Measurements from ENCODE around the gene SPATA31D3. TPM values are rescaled to one million over a fixed set of nuclear protein-coding genes. Genes with fewer than 3 reads are reported as not detected.

The SPATA31D3 gene
- total and polyA plus RNA-seq, 2 of the 8 experiments (the other 6 are each of a cell fraction or from before 2014, with no cell fraction given), result not detected

DNA sequence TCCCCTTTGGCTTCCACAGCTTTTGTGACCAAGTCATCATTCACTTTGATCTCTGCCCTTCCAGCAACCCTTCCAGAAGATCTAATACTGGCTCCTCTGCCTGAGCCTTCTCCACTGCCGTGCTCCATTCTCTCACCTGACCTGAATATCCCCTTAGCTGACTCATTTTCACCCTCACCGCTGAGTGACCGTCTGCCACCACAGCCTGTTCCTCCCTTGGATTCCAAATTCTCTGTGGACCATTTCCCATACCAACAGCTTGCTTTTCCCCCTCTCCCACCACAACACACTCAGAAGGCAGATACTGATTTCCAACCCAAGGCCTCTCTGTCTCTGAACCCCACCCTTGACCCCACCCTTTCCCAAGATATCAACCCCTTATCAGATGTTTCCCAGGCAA is 24.7 kb downstream of the SPATA31D3 start:
- H3K27me3 ChIP-seq (replicated peaks in 1 of 4; ENCODE audit: control insufficient read depth in 3 of 4, extremely low read depth in 1 of 4, insufficient read depth in 3 of 4, low read length in 3 of 4), result no peaks in the 10 kb centered on the region
- no peak overlapping the region for H2AK5ac ChIP-seq (ENCODE audit: low read depth, low read length)
- no peaks in the 10 kb centered on the region for H3K23me2 ChIP-seq (ENCODE audit: low read depth, low read length)
- no peak overlapping the region for H2BK120ac ChIP-seq (replicated peaks; ENCODE audit: low read depth, low read length)
- no peak overlapping the region for H3K9ac ChIP-seq (replicated peaks in 1 of 4; ENCODE audit: extremely low read depth in 1 of 4, low read depth in 3 of 4, low read length in 3 of 4)
- ChIA-PET CTCF (ENCODE audit: partially characterized antibody) (no interaction called here), POLR2A (ENCODE audit: partially characterized antibody) (no interaction called here)
- H3K23ac ChIP-seq (ENCODE audit: insufficient read length), result no peak overlapping the region
- FAIRE-seq, result no peak
- H4K91ac ChIP-seq (replicated peaks; ENCODE audit: insufficient read length, low read length), result no peak overlapping the region
- no peak overlapping the region for H3K4me3 ChIP-seq (ENCODE audit: extremely low read depth in 1 of 4, insufficient read depth in 2 of 4, low read depth in 3 of 4, low read length in 4 of 4)
- no peaks in the 10 kb centered on the region for H3K4me1 ChIP-seq (replicated peaks in 1 of 4; ENCODE audit: control insufficient read depth in 3 of 4, insufficient read depth in 4 of 4, low read length in 3 of 4)
- H2AFZ ChIP-seq (ENCODE audit: low read length), result no peak overlapping the region
- H3K56ac ChIP-seq (replicated peaks; ENCODE audit: insufficient read length, low read depth, low read length), result no peak overlapping the region
- no peak overlapping the region for H2BK20ac ChIP-seq (ENCODE audit: low read length)
- 96% methylated on average over 3 of the region's 3 CpGs; no CpG with 5 or more reads in 1 of the 2 experiments for WGBS, 2 experiments (ENCODE audit: extremely low coverage in 1 of 2, insufficient coverage in 1 of 2, insufficient read length in 1 of 2, insufficient replicate concordance in 2 of 2, low coverage in 1 of 2, low lambda C conversion rate in 2 of 2, missing lambda C conversion rate in 1 of 2)
- H4K5ac ChIP-seq (ENCODE audit: insufficient read length, low read depth, low read length), result no peak overlapping the region
- no peak overlapping the region for H3K4ac ChIP-seq (replicated peaks; ENCODE audit: insufficient read length, low read depth, low read length)
- no peak overlapping the region for H3K18ac ChIP-seq (ENCODE audit: extremely low read depth, low read length)
- no peaks in the 10 kb centered on the region for H3K79me1 ChIP-seq (ENCODE audit: low read depth, low read length)
- peaks cover 0 to 2% of the 10 kb centered on the region in 2 experiments; a peak in 1 of 4 replicates for H3K9me3 ChIP-seq (ENCODE audit: insufficient read depth in 2 of 2, low read depth in 1 of 2, low read length in 1 of 2)
- no peak overlapping the region for H3K4me2 ChIP-seq (ENCODE audit: insufficient read depth in 1 of 2, low read depth in 2 of 2, low read length in 2 of 2)
- no peaks in the 10 kb centered on the region for H3K79me2 ChIP-seq (ENCODE audit: control insufficient read depth in 1 of 2, insufficient read depth in 2 of 2, low read length in 2 of 2)
- H4K8ac ChIP-seq (ENCODE audit: extremely low read depth, insufficient read depth, low read length), result no peak overlapping the region
- H2BK5ac ChIP-seq (ENCODE audit: low read depth, low read length), result no peak overlapping the region
- H3K14ac ChIP-seq (ENCODE audit: insufficient read length), result no peak overlapping the region
- H3K27ac ChIP-seq (ENCODE audit: low read depth, low read length), result no peak overlapping the region
- H4K20me1 ChIP-seq (replicated peaks in 1 of 2; ENCODE audit: control insufficient read depth in 1 of 2, insufficient read depth in 2 of 2, low read length in 2 of 2), result no peaks in the 10 kb centered on the region
- no peaks in the 10 kb centered on the region for H3K36me3 ChIP-seq (ENCODE audit: control insufficient read depth in 2 of 4, insufficient read depth in 4 of 4, low read length in 3 of 4)
- H2BK12ac ChIP-seq (ENCODE audit: low read depth, low read length), result no peak overlapping the region
- H2BK15ac ChIP-seq (ENCODE audit: low read length), result no peak overlapping the region
- DNase-seq (ENCODE audit: low read depth in 1 of 2, low spot score in 2 of 2), result no peak
- TF ChIP-seq BRCA1 (IDR thresholded peaks at IDR 0.05; ENCODE audit: low read depth, low read length) (no peak), KDM4A (IDR thresholded peaks at IDR 0.05; ENCODE audit: low read depth, low read length, severe bottlenecking) (no peak), HDAC2 (IDR thresholded peaks at IDR 0.05; ENCODE audit: borderline replicate concordance in 1 of 2, low read depth in 2 of 2, low read length in 2 of 2) (no peak), SAP30 (IDR thresholded peaks at IDR 0.05; ENCODE audit: insufficient read depth, insufficient replicate concordance, low read length) (no peak), NRF1 (IDR thresholded peaks at IDR 0.05; ENCODE audit: low read depth, low read length) (no peak), TAF7 (optimal IDR thresholded peaks at IDR 0.05; ENCODE audit: borderline replicate concordance, low read depth, low read length) (no peak), TAF1 (IDR thresholded peaks at IDR 0.05; ENCODE audit: low read depth, low read length) (no peak), ATF2 (IDR thresholded peaks at IDR 0.05; ENCODE audit: low read length) (no peak), BACH1 (IDR thresholded peaks at IDR 0.05; ENCODE audit: low read length) (no peak)

Data from H1 (cell line).